Ectodermal cell (in vitro differentiated cells): ENCODE results near the gene P3H3.
"Not testable (repeated sequence)": the region's sequence is repeated elsewhere in the genome, so short reads cannot be mapped to it uniquely, and the experiment has no call there.

Source experiments
- H3K27ac ChIP-seq: 2 replicates; pipeline ENCODE4 v1.7.0; 2013; ENCODE audit warnings: mild to moderate bottlenecking, low read depth, low read length; ENCODE audit not compliant: insufficient read depth, poor library complexity, severe bottlenecking
- H3K27me3 ChIP-seq: 2 replicates; pipeline ENCODE4 v1.7.0; 2013; ENCODE audit warnings: mild to moderate bottlenecking, low read length; ENCODE audit not compliant: insufficient read depth, control insufficient read depth, poor library complexity, severe bottlenecking
- H3K36me3 ChIP-seq: one replicate; pipeline ENCODE4 v1.7.0; 2013; ENCODE audit warnings: low read length; ENCODE audit not compliant: control insufficient read depth, insufficient read depth
- H3K4me1 ChIP-seq: one replicate; pipeline ENCODE4 v1.7.0; 2013; ENCODE audit warnings: low read length; ENCODE audit not compliant: control insufficient read depth, insufficient read depth
- H3K4me3 ChIP-seq: 2 replicates; pipeline ENCODE4 v1.7.0; 2013; ENCODE audit warnings: low read depth, low read length, control low read depth; ENCODE audit not compliant: insufficient read depth
- H3K9me3 ChIP-seq: 2 replicates; pipeline ENCODE4 v1.7.0; 2013; ENCODE audit warnings: mild to moderate bottlenecking, low read length, moderate library complexity; ENCODE audit not compliant: control insufficient read depth
- WGBS, 2 experiments: methylation state at CpG; one replicate each; pipeline ENCODE4 v1.1.7; 2013; ENCODE audit warnings: missing lambda C conversion rate in 2 of 2; 5-methylcytosine and 5-hydroxymethylcytosine counted together

Gene P3H3

GRCh38 chr12:6888360-6888759, 60.2 kb downstream of the P3H3 start:
- Histone ChIP-seq H3K36me3 (no peaks in the 10 kb centered on the region), H3K4me1 (peaks cover 6% of the 10 kb centered on the region), H3K4me3 (no peak overlapping the region), H3K27me3 (no peaks in the 10 kb centered on the region), H3K27ac (no peak overlapping the region), H3K9me3 (no peaks in the 10 kb centered on the region)
- WGBS, 2 experiments = 86 to 92% methylated on average over 2 of the region's 2 CpGs

- not testable (repeated sequence) for H3K27me3 ChIP-seq, H3K9me3 ChIP-seq, H3K4me3 ChIP-seq, H3K36me3 ChIP-seq, H3K27ac ChIP-seq, H3K4me1 ChIP-seq
- 86 to 90% methylated on average over 7 of the region's 7 CpGs for WGBS, 2 experiments
Measured at GRCh38 chr12:6888794-6889193, 60.6 kb downstream of the P3H3 start.
